HG02885 (cell line): ENCODE data around the gene PSMD1.
"Not testable (repeated sequence)": the region's sequence is repeated elsewhere in the genome, so short reads cannot be mapped to it uniquely, and the experiment has no call there.

Experiments used
- ATAC-seq: cut with Tn5 transposase; IDR thresholded peaks from one replicate; pipeline ENCODE4 v1.9.1; 2021; ENCODE audit warnings: mild to moderate bottlenecking; ENCODE audit not compliant: unreplicated experiment, poor library complexity

PSMD1 gene

GRCh38 chr2:231056453-231057416 is at the start of gene PSMD1:
TSS of gene PSMD1 (plus strand) at chr2:231056867. CDS start at chr2:231057026, 159 bp downstream.
- peak; percentile 77 for ATAC-seq

- no peak for ATAC-seq
These were observed 49.2 kb upstream of the PSMD1 start for GRCh38 chr2:231007286-231008098.

- no peak for ATAC-seq
These were observed 48.5 kb upstream of the PSMD1 start for GRCh38 chr2:231008131-231008530.

GRCh38 chr2:231009236-231009919 is 47.3 kb upstream of the PSMD1 start:
- no peak for ATAC-seq

GRCh38 chr2:231010201-231010730 is 46.4 kb upstream of the PSMD1 start:
- ATAC-seq, result no peak

- no peak for ATAC-seq
These were observed 45.1 kb upstream of the PSMD1 start for GRCh38 chr2:231011526-231011925.

- ATAC-seq, result no peak
These were observed 44.2 kb upstream of the PSMD1 start for GRCh38 chr2:231012463-231012862.

GRCh38 chr2:231013820-231014219 is 42.8 kb upstream of the PSMD1 start:
- no peak for ATAC-seq

GRCh38 chr2:231015478-231015877 is 41.2 kb upstream of the PSMD1 start:
- ATAC-seq, result no peak

GRCh38 chr2:231015926-231016325 is 40.7 kb upstream of the PSMD1 start:
- ATAC-seq, result no peak

GRCh38 chr2:231016566-231017230 is 40.0 kb upstream of the PSMD1 start:
- no peak for ATAC-seq

GRCh38 chr2:231017231-231017598 is 39.5 kb upstream of the PSMD1 start:
- no peak for ATAC-seq

- ATAC-seq, result no peak
These were observed 38.5 kb upstream of the PSMD1 start for GRCh38 chr2:231018184-231018583.

GRCh38 chr2:231025059-231025458 is 31.6 kb upstream of the PSMD1 start:
- ATAC-seq, result not testable (repeated sequence)

GRCh38 chr2:231028889-231029288 is 27.8 kb upstream of the PSMD1 start:
- ATAC-seq, result no peak

- ATAC-seq, result no peak
These were observed 27.1 kb upstream of the PSMD1 start for GRCh38 chr2:231029563-231029962.

- no peak for ATAC-seq
These were observed 25.9 kb upstream of the PSMD1 start for GRCh38 chr2:231030725-231031124.

- ATAC-seq, result no peak
These were observed 24.0 kb upstream of the PSMD1 start for GRCh38 chr2:231032575-231033140.
